Stimulated activated naive B cell treated with anti-CD40 and anti-IgM and Interleukin-4, amounts not matched to agents 10 μg/mL and 1 μg/mL and 100 μg/mL, for 72 hours (primary cell): ENCODE data around the gene USP17L28.
A peak's percentile ranks its signal among the peaks of the same experiment; 100 is the strongest.
"Not testable (repeated sequence)": the region's sequence is repeated elsewhere in the genome, so short reads cannot be mapped to it uniquely, and the experiment has no call there.

Experiments used
- ATAC-seq, 2 donors: fragments of 150-1000 bp; cut with Tn5 transposase; replicated peaks; 2 replicates each; pipeline ENCODE4 v1.10.0; 2021; ENCODE audit warnings: moderate library complexity in 1 of 2
- DNase-seq: peaks from one replicate; pipeline ENCODE4 v3.0.0; 2021
- H3K27ac Mint-ChIP-seq: one replicate; pipeline ENCODE4 v1.8.0; 2022; ENCODE audit warnings: mild to moderate bottlenecking, mixed read lengths
- H3K27me3 Mint-ChIP-seq, 2 donors: one replicate each; pipeline ENCODE4 v1.8.0; 2022; ENCODE audit warnings: mixed read lengths in 2 of 2
- H3K36me3 Mint-ChIP-seq, 2 donors: one replicate each; pipeline ENCODE4 v1.8.0; 2022; ENCODE audit warnings: mixed read lengths in 2 of 2, mild to moderate bottlenecking in 1 of 2
- H3K4me1 Mint-ChIP-seq, 2 donors: one replicate each; pipeline ENCODE4 v1.8.0; 2022; ENCODE audit warnings: mixed read lengths in 2 of 2, mild to moderate bottlenecking in 1 of 2
- H3K4me3 Mint-ChIP-seq, 2 donors: one replicate each; pipeline ENCODE4 v1.8.0; 2022; ENCODE audit warnings: mild to moderate bottlenecking in 2 of 2, mixed read lengths in 2 of 2, moderate library complexity in 1 of 2
- H3K9me3 Mint-ChIP-seq, 2 donors: one replicate each; pipeline ENCODE4 v1.8.0; 2022; ENCODE audit warnings: mixed read lengths in 2 of 2, mild to moderate bottlenecking in 1 of 2

USP17L28 gene, protein sequence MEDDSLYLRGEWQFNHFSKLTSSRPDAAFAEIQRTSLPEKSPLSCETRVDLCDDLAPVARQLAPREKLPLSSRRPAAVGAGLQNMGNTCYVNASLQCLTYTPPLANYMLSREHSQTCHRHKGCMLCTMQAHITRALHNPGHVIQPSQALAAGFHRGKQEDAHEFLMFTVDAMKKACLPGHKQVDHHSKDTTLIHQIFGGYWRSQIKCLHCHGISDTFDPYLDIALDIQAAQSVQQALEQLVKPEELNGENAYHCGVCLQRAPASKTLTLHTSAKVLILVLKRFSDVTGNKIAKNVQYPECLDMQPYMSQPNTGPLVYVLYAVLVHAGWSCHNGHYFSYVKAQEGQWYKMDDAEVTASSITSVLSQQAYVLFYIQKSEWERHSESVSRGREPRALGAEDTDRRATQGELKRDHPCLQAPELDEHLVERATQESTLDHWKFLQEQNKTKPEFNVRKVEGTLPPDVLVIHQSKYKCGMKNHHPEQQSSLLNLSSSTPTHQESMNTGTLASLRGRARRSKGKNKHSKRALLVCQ

DNA sequence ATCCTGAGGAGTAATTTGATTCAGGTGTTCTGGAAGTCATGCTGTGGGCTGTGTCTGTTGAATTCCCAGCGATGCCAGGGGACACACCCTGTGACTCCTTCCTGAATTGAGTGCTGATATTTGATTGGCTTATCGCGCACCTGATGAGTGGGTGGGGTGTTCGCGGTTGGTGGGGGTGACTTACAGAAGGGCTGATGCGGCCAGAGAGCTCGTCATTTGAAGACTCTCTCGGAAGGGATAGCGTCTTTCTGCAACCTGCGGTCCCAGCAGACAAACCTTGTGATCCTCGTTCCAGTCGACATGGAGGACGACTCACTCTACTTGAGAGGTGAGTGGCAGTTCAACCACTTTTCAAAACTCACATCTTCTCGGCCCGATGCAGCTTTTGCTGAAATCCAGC, at the start of gene USP17L28:
TSS of gene USP17L28 (plus strand) at position 301 of the 400 bp plus-strand sequence. CDS start at position 301, 0 bp downstream.
- not testable (repeated sequence) for H3K4me3 Mint-ChIP-seq, H3K27me3 Mint-ChIP-seq, ATAC-seq, H3K4me1 Mint-ChIP-seq, H3K9me3 Mint-ChIP-seq, DNase-seq, H3K27ac Mint-ChIP-seq, H3K36me3 Mint-ChIP-seq

DNA sequence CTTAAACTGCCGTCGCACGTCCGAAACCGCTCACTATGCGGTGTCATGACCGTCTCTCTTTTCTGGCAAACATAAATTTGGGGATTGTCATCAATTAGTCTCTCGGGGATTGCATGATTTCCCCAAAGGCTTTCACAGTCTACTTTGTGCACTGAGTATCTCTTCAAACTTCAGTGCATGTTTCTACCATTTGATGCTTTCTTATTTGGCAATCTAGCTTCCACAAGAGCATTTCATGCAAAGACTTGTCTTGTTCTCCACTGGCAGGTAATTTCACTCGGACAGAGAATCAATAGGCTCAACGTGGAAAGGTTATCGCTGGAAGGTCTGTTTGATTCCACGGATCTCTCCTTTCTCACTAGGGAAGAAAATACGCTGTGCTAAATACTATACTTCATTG, 24.5 kb upstream of the USP17L28 start:
- H3K36me3 Mint-ChIP-seq, ATAC-seq, H3K27ac Mint-ChIP-seq, H3K4me1 Mint-ChIP-seq, H3K27me3 Mint-ChIP-seq, H3K4me3 Mint-ChIP-seq, DNase-seq, H3K9me3 Mint-ChIP-seq: not testable (repeated sequence)

DNA sequence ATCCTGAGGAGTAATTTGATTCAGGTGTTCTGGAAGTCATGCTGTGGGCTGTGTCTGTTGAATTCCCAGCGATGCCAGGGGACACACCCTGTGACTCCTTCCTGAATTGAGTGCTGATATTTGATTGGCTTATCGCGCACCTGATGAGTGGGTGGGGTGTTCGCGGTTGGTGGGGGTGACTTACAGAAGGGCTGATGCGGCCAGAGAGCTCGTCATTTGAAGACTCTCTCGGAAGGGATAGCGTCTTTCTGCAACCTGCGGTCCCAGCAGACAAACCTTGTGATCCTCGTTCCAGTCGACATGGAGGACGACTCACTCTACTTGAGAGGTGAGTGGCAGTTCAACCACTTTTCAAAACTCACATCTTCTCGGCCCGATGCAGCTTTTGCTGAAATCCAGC, 23.8 kb upstream of the USP17L28 start, which contains the start of gene USP17L24:
TSS of gene USP17L24 (plus strand) at position 301 of the 400 bp plus-strand sequence. CDS start at position 301, 0 bp downstream.
- not testable (repeated sequence) for H3K36me3 Mint-ChIP-seq, H3K27me3 Mint-ChIP-seq, DNase-seq, H3K4me1 Mint-ChIP-seq, ATAC-seq, H3K9me3 Mint-ChIP-seq, H3K4me3 Mint-ChIP-seq, H3K27ac Mint-ChIP-seq

DNA sequence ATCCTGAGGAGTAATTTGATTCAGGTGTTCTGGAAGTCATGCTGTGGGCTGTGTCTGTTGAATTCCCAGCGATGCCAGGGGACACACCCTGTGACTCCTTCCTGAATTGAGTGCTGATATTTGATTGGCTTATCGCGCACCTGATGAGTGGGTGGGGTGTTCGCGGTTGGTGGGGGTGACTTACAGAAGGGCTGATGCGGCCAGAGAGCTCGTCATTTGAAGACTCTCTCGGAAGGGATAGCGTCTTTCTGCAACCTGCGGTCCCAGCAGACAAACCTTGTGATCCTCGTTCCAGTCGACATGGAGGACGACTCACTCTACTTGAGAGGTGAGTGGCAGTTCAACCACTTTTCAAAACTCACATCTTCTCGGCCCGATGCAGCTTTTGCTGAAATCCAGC, 19.1 kb upstream of the USP17L28 start, which contains the start of gene USP17L25:
TSS of gene USP17L25 (plus strand) at position 301 of the 400 bp plus-strand sequence. CDS start at position 301, 0 bp downstream.
- not testable (repeated sequence) for H3K27me3 Mint-ChIP-seq, DNase-seq, H3K27ac Mint-ChIP-seq, H3K4me1 Mint-ChIP-seq, ATAC-seq, H3K4me3 Mint-ChIP-seq, H3K9me3 Mint-ChIP-seq, H3K36me3 Mint-ChIP-seq

DNA sequence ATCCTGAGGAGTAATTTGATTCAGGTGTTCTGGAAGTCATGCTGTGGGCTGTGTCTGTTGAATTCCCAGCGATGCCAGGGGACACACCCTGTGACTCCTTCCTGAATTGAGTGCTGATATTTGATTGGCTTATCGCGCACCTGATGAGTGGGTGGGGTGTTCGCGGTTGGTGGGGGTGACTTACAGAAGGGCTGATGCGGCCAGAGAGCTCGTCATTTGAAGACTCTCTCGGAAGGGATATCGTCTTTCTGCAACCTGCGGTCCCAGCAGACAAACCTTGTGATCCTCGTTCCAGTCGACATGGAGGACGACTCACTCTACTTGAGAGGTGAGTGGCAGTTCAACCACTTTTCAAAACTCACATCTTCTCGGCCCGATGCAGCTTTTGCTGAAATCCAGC, 14.3 kb upstream of the USP17L28 start, which contains the start of gene USP17L26:
TSS of gene USP17L26 (plus strand) at position 301 of the 400 bp plus-strand sequence. CDS start at position 301, 0 bp downstream.
- not testable (repeated sequence) for H3K4me1 Mint-ChIP-seq, DNase-seq, H3K4me3 Mint-ChIP-seq

DNA sequence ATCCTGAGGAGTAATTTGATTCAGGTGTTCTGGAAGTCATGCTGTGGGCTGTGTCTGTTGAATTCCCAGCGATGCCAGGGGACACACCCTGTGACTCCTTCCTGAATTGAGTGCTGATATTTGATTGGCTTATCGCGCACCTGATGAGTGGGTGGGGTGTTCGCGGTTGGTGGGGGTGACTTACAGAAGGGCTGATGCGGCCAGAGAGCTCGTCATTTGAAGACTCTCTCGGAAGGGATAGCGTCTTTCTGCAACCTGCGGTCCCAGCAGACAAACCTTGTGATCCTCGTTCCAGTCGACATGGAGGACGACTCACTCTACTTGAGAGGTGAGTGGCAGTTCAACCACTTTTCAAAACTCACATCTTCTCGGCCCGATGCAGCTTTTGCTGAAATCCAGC, 9.6 kb upstream of the USP17L28 start, which contains the start of gene USP17L5:
TSS of gene USP17L5 (plus strand) at position 301 of the 400 bp plus-strand sequence. CDS start at position 301, 0 bp downstream.
- not testable (repeated sequence) for H3K4me1 Mint-ChIP-seq, H3K36me3 Mint-ChIP-seq, ATAC-seq, DNase-seq, H3K9me3 Mint-ChIP-seq, H3K27ac Mint-ChIP-seq, H3K4me3 Mint-ChIP-seq, H3K27me3 Mint-ChIP-seq

More for the DNA sequence above, 14.3 kb upstream of the USP17L28 start, which contains the start of gene USP17L26:
- H3K27me3 Mint-ChIP-seq, H3K9me3 Mint-ChIP-seq, ATAC-seq, H3K27ac Mint-ChIP-seq, H3K36me3 Mint-ChIP-seq: not testable (repeated sequence)

DNA sequence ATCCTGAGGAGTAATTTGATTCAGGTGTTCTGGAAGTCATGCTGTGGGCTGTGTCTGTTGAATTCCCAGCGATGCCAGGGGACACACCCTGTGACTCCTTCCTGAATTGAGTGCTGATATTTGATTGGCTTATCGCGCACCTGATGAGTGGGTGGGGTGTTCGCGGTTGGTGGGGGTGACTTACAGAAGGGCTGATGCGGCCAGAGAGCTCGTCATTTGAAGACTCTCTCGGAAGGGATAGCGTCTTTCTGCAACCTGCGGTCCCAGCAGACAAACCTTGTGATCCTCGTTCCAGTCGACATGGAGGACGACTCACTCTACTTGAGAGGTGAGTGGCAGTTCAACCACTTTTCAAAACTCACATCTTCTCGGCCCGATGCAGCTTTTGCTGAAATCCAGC, 4.8 kb upstream of the USP17L28 start, which contains the start of gene USP17L27:
TSS of gene USP17L27 (plus strand) at position 301 of the 400 bp plus-strand sequence. CDS start at position 301, 0 bp downstream.
- not testable (repeated sequence) for H3K9me3 Mint-ChIP-seq, H3K27ac Mint-ChIP-seq, H3K27me3 Mint-ChIP-seq, H3K4me3 Mint-ChIP-seq, H3K36me3 Mint-ChIP-seq, DNase-seq, ATAC-seq, H3K4me1 Mint-ChIP-seq

DNA sequence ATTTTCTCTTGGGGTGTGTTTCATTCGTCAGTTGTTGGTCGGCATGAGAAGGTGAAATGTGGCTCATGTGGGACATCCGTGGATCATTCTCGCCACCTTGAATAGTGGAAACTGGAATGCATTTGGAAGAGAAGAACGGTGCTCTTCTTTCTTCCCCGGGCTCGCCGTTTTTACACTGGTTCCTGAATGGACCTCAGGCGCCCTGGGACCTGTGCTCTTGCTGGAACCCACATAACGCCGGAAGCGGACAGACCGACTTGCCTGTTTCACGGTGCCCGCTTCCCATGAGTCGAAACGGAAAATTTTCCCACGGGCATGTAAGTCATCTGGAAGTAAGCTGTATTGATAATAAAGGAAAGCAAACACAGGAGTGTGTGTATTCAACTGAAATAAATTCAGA, 2.2 kb downstream of the USP17L28 start:
- DNase-seq, H3K4me3 Mint-ChIP-seq, H3K27ac Mint-ChIP-seq, ATAC-seq, H3K9me3 Mint-ChIP-seq, H3K27me3 Mint-ChIP-seq, H3K36me3 Mint-ChIP-seq, H3K4me1 Mint-ChIP-seq: not testable (repeated sequence)

DNA sequence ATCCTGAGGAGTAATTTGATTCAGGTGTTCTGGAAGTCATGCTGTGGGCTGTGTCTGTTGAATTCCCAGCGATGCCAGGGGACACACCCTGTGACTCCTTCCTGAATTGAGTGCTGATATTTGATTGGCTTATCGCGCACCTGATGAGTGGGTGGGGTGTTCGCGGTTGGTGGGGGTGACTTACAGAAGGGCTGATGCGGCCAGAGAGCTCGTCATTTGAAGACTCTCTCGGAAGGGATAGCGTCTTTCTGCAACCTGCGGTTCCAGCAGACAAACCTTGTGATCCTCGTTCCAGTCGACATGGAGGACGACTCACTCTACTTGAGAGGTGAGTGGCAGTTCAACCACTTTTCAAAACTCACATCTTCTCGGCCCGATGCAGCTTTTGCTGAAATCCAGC, 4.6 kb downstream of the USP17L28 start, which contains the start of gene USP17L29:
TSS of gene USP17L29 (plus strand) at position 301 of the 400 bp plus-strand sequence. CDS start at position 301, 0 bp downstream.
- H3K27ac Mint-ChIP-seq, H3K9me3 Mint-ChIP-seq, ATAC-seq, DNase-seq, H3K27me3 Mint-ChIP-seq, H3K4me3 Mint-ChIP-seq, H3K4me1 Mint-ChIP-seq, H3K36me3 Mint-ChIP-seq: not testable (repeated sequence)

DNA sequence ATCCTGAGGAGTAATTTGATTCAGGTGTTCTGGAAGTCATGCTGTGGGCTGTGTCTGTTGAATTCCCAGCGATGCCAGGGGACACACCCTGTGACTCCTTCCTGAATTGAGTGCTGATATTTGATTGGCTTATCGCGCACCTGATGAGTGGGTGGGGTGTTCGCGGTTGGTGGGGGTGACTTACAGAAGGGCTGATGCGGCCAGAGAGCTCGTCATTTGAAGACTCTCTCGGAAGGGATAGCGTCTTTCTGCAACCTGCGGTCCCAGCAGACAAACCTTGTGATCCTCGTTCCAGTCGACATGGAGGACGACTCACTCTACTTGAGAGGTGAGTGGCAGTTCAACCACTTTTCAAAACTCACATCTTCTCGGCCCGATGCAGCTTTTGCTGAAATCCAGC, 14.1 kb downstream of the USP17L28 start, which contains the start of gene USP17L30:
TSS of gene USP17L30 (plus strand) at position 301 of the 400 bp plus-strand sequence. CDS start at position 301, 0 bp downstream.
- not testable (repeated sequence) for H3K27me3 Mint-ChIP-seq, H3K4me1 Mint-ChIP-seq, ATAC-seq, H3K36me3 Mint-ChIP-seq, H3K27ac Mint-ChIP-seq, H3K9me3 Mint-ChIP-seq, DNase-seq, H3K4me3 Mint-ChIP-seq

DNA sequence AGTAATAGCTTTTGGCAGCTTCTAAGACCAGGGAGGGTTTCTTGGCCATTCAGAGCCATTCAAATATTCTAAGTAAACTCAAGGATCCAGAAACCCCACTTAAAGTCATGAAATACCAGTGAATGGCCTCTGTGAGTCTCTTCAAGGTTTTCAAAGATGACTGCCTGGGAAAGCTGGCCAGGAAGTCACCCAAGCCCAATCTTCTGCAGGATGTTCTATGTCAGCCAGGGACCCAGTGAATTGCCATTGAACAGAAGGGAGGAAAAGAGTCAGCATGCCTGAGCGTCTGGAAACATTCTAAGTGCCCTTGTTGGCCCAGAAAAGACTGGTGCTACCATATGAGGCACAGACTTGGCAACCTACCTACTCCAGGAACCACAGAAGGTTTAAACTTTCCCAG, 31.2 kb downstream of the USP17L28 start:
- not testable (repeated sequence) for DNase-seq, H3K27ac Mint-ChIP-seq, H3K36me3 Mint-ChIP-seq, H3K4me3 Mint-ChIP-seq, H3K4me1 Mint-ChIP-seq, H3K27me3 Mint-ChIP-seq, ATAC-seq, H3K9me3 Mint-ChIP-seq

DNA sequence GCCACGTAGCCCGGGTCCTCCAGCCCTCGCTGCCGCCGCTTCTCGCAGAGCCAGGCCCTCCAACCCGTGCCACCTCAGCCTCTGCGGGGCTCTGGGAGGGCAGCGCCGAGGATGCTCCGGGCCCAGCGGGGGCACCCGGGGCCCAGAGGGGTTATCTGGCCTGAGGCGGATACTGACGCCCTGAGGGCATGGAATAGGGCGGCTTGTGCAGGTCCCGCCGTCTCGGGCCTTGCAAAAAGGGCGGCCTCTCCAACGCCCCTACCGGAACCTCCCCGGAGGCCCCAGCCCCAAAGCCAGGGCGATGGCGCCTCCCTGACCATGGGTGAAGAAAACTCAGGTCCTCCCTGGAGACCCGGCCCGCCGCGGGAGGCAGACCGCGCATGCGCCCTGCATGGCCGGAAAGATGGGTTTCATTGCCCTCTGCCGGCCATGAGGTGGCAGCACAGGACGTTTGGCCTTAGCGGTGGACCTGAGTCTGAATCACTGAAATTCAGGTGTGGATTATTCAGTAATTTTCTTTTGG, 32.4 kb downstream of the USP17L28 start:
- H3K27ac Mint-ChIP-seq, H3K27me3 Mint-ChIP-seq, H3K9me3 Mint-ChIP-seq, H3K4me1 Mint-ChIP-seq, H3K36me3 Mint-ChIP-seq: not testable (repeated sequence)
- ATAC-seq (peak in 1 of 2 donors; percentile 71), DNase-seq (peak; percentile 55)
- peak overlapping the region; percentile 66 to 83 for H3K4me3 Mint-ChIP-seq

DNA sequence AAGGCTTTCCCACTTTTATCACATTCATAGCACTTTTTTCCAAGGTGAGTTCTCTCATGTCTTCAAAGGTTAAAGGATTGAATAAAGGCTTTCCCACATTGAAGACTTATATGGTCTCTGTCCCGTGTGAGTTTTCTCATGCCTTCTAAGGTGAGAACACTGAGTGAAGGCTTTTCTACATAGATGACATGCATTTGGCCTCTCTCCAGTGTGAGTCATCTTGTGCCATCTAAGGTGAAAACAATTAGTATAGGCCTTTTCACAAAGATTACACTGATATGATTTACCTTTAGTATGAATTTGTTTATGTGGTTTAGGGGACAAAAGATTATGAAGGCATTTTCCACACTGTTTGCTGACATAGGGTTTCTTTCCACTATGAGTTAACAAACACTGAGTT, 35.4 kb downstream of the USP17L28 start:
- ATAC-seq (no peak), DNase-seq (no peak)
- H3K9me3 Mint-ChIP-seq = no peaks in the 10 kb centered on the region
- peaks cover 0 to 2% of the 10 kb centered on the region in 2 donors for H3K4me1 Mint-ChIP-seq
- no peak overlapping the region for H3K4me3 Mint-ChIP-seq
- H3K36me3 Mint-ChIP-seq = no peaks in the 10 kb centered on the region
- H3K27ac Mint-ChIP-seq = no peak overlapping the region
- H3K27me3 Mint-ChIP-seq = peaks cover 0 to 4% of the 10 kb centered on the region in 2 donors

DNA sequence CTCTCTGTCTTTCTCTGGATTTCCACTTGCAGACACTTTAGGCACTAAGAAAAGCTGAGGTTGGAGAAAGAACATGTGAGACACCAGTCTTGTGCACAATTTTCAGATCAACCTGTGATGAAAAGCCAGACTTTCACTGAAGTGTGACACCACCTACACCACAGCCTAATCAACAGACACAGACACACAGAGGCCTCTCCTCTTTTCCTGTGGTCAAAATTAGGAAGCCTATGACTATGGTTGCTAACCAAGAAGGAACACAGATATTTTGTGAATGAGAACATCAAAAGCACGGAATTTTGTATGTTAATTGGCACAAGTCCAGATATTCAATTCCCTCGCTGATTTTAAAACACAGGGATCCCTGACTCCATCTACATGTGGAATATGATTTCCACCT, 40.3 kb downstream of the USP17L28 start:
- H3K4me3 Mint-ChIP-seq, H3K9me3 Mint-ChIP-seq, H3K4me1 Mint-ChIP-seq, DNase-seq, ATAC-seq, H3K27me3 Mint-ChIP-seq, H3K27ac Mint-ChIP-seq, H3K36me3 Mint-ChIP-seq: not testable (repeated sequence)
